Suppressor macrophage treated with lipopolysaccharide for 4 hours (primary cell): Measurements from ENCODE around the gene RAB19.

Experiments used
- DNase-seq: peaks from one replicate; pipeline ENCODE4 v3.0.0-alpha.2; 2020

RAB19 gene, protein sequence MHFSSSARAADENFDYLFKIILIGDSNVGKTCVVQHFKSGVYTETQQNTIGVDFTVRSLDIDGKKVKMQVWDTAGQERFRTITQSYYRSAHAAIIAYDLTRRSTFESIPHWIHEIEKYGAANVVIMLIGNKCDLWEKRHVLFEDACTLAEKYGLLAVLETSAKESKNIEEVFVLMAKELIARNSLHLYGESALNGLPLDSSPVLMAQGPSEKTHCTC

DNA sequence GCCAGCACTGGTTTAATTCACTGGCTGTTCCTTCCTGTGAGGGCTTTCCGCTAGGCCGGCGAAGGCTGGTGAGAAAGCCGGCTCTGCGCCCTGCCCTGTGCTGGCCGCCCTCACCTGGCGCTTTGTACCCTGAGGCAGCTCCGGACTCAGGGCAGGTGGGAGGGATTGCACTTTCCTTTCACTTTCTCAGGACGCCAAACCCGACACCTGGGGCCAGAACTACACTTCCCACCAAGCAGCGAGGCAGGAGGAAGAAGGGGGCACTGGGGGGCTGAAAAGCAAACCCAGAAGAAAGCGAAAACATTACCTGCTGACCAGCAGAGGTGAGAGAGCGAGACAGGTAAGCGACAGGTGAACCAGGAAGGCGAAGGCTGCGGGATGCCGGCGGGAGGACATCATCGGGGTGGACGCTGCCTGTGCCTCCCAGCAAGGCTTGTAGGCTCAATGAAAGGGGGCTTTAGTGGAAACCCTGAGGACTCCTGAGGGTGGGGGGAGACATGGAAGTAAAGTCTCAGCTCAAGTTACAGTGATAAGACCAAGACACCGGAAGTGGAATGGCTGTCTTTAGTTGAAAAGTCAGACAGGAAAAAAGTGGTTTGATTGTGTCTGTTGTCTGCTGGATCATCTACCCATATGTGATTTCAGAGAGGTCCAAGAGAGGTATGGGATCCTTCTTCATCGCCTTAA lies at the start of gene RAB19:
RAB19 (plus strand) TSS at position 181 of the 687 bp plus-strand sequence. CDS start 3,589 bp downstream, outside the sequence.
- no peak for DNase-seq

DNA sequence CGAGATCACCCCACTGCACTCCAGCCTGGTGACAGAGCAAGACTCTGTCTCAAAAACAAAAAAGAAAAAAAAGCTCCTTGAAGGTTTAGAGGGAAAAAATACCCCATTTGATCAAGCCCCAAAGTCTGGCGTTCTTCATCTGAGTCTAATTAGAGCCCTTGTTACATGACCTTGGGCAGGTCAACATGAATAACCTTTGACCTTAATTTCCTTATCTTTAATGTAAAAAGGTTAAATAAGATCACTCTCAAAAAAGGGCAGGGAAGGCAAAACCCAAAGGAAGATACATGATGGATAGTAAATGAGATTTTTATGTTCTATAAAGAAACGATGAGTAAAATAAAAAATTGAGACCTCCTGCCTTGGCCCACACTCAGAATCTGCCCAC lies 45.8 kb upstream of the RAB19 start:
- no peak for DNase-seq

DNA sequence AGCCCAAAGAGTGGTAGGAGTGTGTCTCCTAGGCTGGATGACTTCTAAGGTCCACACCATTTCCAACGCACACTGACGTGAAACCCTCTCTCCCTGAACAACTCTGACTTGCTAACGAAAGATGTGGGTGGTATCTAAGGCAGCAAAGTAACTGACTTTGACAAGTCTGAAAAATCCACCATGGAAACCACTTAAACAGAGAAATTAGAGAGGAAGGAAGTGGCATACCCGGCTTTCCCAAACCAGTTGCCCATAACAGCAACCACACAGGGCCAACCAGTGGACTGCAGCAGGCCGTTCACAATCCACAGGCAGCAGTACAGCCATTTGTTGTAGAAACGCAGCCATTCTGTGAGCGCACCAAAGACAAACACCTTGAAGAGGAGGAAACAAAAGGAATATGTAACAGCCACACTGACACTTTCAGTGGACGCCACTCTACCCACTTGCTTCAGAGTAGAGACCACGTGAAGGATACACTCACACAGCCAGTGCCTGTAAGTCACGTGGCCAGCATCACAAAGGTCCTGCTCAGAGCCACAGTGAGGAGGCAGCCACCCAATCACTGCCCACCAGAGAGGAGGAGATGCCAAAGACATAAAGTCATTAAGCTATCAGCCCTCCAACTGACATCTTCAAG lies 45.3 kb upstream of the RAB19 start:
- DNase-seq: peak; percentile 64

DNA sequence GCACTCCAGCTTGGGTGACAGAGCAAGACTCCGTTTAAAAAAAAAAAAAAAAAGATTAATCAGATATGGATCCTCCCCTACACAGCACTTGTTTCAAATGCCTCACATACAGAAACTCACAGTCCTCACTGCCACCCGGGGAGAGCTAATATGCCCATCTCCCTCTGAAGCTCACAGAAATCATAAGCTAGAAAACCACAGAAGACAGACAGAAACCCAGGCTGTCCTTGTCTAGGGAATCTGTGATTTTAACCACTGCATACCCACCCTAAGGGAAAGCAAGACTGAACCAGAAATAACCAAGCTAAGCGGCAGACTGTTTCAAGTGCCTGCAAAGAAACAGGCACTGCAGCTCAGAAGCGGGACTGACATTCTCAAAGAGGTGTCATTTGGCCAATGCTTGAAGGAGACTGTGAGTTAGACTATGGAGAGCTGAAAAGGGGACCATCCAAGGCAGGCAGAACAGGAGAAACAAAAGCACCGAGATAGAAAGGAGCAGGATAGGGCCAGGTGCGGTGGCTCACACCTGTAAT lies 43.1 kb upstream of the RAB19 start:
- no peak for DNase-seq

DNA sequence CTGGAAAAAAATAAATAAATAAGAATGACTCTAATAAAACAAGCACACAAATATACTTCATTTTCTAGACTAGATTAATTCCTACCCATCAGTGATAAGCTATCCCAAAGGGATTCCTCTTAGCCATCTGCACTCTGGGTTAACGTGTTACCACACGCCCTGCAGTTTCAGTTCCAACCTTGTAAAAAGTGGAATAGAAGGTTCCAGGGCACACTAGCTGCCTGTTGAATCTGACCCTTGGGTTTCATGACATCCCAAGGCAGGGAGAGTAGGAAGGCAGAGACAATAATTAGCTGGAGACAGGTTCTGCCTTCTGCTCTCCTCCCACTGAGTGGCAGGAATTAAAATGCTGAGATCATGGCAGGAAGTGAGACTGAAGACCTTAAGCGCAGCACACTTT lies 39.0 kb upstream of the RAB19 start:
- no peak for DNase-seq

DNA sequence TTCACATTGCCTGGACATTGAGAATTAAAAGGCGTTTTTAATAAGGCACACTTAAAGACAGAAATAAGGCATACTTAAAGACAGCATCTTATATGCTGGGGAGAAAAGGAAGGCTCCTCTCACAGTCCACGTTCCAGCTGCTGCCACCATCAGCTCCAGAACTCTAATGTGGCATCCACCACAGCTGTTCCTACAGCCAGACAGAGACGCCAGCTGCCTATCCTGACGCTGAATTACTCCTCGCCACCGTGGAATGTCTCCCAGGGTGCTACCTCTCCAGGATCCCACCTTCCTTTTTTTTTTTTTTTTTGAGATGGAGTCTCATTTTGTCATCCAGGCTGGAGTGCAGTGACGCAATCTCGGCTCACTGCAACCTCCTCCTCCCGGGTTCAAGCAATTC lies 36.3 kb upstream of the RAB19 start:
- DNase-seq: no peak

DNA sequence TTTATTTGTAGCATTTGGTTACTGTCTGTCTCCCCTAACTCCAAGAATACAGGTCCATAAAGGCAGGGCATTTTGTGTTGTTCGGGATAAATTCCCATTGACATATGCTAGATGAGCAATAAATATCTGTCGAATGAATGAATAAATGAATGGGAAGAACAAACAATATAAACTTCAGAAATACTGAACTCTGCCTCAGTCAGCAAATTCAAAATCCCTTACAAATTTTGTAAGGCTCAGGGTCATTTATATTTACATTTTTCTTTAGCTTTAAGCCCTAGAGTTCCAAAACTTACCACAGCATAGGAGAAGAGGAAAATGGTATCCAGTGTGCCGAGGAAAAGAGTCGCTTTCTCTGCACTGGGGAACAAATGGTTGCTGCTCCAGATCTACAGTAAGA lies 34.6 kb upstream of the RAB19 start:
- no peak for DNase-seq

DNA sequence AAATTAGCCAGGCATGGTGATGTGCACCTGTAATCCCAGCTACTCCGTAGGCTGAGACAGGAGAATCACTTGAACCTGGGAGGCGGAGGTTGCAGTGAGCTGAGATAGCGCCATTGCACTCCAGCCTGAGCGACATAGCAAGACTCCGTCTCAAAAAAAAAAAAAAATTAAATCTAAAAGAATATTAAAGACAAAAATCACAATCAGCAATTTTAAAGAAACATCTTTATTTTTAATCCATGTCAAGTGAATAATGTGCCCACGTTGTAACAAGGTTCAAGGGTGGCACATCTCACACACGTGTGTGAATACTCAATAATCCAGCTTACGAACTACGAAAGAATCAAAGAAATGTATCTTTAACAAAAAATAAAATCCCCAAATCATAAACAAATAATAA lies 28.5 kb upstream of the RAB19 start:
- DNase-seq: no peak

DNA sequence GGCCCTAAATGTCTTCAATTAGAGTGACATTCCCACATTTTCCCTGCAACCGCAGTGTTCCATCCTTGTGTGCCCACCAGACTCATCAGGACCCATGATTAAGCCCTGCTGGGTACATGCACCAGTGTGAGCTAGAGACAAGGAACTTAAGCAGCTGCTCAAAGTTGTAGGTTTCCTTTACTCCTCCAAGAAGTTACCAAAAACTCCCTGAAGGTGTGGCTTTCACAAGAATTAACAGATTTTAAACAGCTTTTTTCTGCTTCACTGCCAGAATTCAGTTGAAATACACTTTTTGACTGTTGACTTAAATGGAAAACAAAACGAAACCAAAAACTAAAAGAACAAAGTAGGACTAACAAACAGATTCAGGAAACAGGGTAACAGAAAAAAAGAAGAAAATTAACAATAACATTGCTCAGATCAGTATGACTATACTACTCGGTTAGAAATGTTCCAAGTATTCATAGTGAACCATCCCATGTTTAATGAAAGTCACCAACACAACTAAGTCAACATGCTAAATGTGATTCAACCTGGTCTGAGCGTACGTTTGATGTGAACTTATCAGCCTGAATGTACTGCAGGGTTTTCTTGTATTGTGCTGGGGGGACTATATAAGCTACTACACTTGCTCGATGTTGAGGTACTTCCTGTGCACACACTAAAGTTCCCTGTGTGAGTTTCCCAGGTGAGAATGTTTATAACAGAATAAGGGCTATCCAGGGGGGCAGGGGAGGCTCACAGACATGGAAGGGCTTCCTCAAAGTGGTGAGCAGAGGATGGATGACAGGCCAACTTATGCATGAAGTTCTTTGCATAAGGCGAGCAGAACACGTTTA lies 27.7 kb upstream of the RAB19 start:
- DNase-seq: no peak

DNA sequence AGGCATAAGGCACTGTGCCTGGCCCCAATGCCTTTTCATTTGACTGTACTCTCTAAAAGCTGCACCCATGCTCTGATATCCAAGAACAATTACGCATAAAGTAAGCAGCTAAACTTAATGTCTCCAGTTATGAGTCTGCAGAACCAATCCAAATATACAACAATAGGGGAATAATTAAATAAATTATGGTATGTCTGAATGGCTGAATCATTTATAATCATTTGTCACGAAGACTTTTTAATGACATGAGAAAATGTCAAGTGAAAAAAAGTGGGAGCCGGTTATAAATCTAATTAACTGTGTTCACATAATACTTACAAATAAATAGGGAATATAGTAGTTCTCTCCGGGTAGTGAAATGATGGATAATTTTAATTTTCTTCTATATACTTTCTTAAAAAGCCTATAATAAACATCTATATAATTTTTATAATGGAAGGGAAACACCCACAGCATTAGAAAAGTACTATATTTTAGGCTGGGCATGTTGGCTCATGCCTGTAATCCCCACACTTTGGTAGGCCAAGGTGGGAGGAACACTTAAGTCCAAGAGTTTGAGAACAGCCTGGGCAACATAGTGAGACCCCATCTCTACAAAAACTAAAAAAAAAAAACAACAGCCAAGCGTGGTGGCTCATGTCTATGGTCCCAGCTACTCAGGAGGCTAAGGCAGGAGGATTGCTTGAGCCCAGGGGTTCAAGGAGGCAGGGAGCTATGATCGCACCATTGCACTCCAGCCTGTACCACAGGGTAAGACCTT lies 19.7 kb upstream of the RAB19 start:
- no peak for DNase-seq

DNA sequence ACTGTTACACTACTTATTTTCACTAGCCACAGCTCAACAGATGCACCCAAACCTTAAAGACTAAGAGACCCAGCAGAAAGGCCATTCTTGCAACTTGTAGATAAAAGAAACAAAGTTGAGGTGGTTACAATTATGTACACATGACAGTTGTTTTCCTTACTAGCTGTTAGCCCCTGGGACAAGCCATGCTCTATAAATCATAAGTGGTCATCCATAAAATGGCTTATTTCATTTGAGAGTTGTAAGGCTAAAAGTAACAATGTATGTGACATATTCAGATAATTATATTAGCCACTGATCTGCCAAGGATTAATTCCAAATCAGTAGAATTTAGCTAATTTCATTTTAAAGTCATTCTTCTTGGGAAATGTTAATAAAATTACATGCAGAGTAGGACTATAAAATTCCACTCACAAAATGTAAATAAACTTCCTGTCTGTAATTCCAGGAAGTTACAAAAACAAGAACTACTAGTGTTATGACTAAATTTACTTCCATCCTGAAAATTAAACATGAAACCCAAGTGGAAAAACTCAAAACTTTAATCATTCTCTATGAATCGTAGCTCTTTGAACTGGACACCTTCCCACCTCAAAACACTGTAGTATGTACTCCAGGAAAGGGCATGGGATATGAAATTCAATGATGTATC lies 18.8 kb upstream of the RAB19 start:
- peak; percentile 30 for DNase-seq

DNA sequence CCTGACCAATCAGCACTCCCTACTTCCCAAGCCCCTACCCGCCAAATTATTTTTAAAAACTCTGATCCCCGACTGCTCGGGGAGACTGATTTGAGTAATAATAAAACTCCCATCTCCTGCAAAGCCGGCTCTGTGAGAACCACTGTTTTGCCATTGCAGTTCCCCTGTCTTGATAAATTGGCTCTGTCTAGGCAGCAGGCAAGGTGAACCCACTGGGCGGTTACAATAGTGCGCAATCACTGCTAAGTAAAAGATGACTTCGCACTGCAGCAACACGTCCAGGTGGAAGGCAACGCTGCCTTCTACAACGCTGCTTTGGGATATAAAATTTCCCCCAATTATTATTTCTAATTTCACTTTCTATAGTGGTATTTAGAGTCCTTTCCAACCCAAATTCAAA lies 14.4 kb upstream of the RAB19 start:
- DNase-seq: no peak

DNA sequence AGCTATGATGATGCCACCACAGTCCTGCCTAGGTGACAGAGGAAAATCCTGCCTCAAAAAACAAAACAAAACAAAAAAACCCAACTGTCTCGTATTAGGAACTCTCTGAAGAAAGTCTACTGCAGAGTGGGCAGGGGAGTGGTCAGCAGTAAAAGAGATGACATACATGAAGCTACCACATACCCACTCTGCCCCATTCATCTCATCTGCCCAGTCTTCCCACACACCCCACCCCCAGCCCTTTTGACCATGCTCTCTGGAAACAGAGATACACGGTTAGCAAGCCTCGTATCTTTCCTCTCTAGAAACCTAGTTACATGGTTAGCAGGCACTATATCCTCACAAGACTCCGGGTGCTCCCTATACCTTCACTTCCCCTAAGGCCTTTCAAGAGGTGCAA lies 13.8 kb upstream of the RAB19 start:
- DNase-seq: no peak

DNA sequence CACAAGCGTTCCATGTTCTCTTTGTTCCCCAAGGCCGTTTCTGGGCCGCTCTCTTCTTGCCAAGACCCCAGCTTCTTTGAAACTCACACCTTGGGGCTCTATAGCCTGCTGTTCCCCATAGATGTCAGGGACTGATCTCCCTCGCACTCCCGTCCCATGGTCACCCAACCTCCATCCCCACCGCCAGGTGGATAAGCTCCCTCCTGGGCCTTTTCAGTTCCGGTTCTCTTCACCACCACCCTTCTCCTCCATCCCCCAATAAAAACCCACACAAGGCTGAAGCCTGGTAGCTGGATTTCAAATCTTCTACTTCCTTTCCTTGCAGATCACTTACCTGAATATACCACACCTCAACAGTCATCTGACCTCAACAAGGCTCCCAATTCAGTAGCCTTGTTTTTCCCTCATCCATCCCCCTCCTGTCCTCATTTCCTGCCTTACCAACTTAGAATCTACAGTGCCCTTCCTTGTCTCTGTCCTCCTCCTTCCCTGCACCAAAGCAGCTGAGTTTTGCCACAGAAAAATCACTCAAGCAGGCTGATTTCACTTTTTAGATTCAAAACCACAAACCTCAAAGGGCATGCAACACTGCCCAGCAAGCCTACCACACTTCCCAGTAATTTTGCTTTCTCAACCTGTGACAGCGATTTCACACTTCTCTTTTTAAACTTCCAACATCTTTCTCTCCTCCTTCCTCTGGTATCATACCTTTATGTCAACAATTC lies 13.2 kb upstream of the RAB19 start:
- peak; percentile 83 for DNase-seq

DNA sequence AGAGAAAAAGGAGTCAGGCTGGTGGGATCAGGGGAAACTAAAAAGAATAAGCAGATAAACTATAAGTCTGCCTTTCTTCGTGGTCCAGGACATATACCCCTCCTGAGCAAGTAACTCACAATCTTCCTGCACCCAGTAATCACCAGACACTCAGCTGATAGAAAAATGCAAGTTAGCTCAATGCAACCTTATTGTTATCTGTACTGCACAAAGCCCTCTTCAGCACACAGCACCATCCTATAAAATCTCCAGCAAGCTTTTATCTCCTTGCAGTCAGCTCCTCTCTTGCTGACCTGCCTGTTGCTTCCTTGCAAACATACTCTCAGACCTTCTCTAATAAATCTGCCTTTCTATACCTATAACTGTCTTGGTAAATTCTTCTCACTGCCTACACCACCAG lies 12.2 kb upstream of the RAB19 start:
- DNase-seq: no peak

DNA sequence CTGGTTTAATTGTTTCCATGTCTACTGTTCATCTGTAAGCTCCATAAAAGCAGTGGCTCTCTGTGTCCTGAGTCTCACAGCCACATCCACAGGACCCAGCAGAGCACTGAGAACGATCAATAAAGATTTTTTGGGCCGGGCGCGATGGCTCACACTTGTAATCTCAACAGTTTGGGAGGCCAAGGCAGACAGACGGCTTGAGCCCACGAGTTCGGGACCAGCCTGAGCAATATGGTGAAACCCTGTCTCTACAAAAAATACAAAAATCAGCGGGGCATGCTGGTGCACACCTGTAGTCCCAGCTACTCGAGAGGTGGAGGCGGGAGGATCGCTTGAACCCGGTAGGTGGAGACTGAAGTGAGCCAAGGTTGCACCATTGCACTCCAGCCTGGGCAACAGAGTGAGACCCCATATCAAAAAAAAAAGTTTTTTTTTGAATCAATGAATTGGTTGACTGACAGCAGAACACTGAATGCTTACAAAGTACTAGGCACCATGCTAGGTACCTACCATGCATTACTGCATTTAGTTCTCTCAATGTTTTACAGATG lies 10.0 kb upstream of the RAB19 start:
- no peak for DNase-seq

DNA sequence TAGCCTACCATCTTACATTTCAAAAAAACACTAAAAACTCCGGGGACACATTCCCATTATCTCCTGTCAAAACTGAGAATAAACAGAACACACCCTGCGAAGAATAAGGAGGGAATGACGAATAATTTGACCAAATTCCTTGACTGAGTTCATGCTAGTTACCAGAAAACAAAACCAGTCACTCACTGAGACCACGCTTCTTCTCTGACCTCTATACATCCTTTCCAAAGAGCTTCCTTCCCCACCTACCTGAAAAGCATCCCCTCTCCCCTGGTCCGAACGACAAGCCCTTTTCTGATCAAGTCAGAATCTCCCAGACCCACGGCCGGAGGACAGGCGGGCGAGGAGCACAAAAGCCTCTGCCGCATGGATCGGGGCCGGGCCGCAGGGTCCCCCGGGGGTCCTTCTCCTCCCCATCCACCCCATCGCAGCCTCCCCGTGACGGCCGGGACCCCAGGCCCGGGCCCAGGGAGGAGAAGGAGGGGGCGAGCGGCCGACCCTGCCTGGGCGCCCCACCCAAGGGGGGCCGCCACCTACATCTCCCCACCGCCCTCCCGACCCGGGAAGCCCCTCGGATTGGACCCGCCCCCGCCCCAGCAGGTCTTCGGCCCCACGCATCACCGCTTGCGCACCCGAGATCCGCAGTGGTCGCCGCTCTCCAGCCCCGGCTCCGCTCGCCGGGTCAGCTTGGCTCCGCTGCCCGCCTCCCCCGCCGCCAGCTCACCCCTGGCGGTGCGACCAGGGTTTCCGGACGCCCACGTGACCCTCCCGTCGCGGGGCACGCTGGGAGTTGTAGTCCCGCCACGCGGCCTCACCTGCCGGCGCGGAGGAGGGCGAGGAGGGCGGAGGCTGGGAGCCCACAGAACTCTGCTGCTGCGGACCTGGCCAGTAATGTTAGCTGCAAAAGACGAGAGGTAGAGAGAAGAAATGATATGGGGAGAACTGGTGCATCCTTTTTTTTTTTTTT lies 5.8 kb upstream of the RAB19 start, which contains the start of gene SLC37A3:
SLC37A3 (minus strand) TSS at position 747 of the 967 bp plus-strand sequence. CDS start 16,004 bp downstream, outside the sequence.
- peak; percentile 80 for DNase-seq

DNA sequence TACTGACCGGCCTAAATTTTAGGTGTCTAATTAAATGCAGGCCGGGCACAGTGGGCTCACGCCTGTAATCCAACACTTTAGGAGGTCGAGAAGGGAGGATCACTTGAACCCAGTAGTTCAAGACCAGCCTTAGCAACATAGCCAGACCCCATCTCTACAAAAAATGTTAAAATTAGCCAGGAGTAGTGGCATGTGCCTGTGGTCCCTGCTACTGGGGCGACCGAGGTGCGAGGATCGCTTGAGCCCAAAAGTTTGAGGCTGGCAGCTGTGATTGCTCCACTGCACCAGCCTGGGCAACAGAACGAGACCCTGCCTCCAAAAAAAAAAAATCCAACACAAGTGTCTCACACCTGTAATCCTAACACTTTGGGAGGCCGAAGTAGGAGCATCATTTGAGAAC lies 5.0 kb upstream of the RAB19 start:
- no peak for DNase-seq

DNA sequence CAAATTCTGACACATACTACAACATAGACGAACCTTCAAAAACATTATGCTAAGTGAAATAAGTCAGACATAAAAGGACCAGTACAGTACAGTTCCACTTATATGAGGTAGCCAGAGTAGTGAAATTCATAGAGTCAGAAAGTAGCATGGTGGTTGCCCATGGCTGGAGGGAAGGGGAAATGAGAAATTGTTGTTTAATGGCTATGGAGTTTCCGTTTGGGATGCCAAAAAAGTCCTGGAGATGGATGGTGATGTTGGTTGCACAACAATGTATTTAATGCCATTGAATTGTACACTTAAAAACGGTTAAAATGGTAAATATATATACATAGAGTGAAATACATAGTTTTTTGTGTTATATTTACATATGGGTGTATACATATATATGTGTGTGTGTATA lies 3.5 kb upstream of the RAB19 start:
- no peak for DNase-seq
